Activated CD8-positive, alpha-beta memory T cell treated with anti-CD3 and anti-CD28 coated beads for 48 hours (primary cell): ENCODE measurements around the gene RBM42.
"Not testable (repeated sequence)": the region's sequence is repeated elsewhere in the genome, so short reads cannot be mapped to it uniquely, and the experiment has no call there.

Experiments used
- DNase-seq, 3 experiments: peaks; one replicate each; pipeline ENCODE4 v3.0.0-alpha.2; 2020; ENCODE audit warnings: low read depth in 2 of 3, low spot score in 2 of 3

Gene RBM42

GRCh38 chr19:35628565-35629331, at the start of gene RBM42:
RBM42 (plus strand) TSS chr19:35629036; CDS start chr19:35629154, 118 bp downstream.
- DNase-seq, result peak; percentile 96 to 98 (median 98)

GRCh38 chr19:35582760-35583159, 46.1 kb upstream of the RBM42 start:
- DNase-seq, result no peak

- no peak for DNase-seq
Observed at GRCh38 chr19:35585848-35586247, 43.0 kb upstream of the RBM42 start, which contains the start of gene PMIS2. PMIS2 (plus strand) TSS chr19:35586173; CDS start chr19:35586260, 87 bp downstream.

GRCh38 chr19:35587321-35587720, 41.5 kb upstream of the RBM42 start:
- no peak for DNase-seq

GRCh38 chr19:35590875-35591274, 38.0 kb upstream of the RBM42 start:
- no peak for DNase-seq

- no peak for DNase-seq
Observed at GRCh38 chr19:35592226-35592625, 36.6 kb upstream of the RBM42 start.

GRCh38 chr19:35595026-35595425, 33.8 kb upstream of the RBM42 start:
- not testable (repeated sequence) for DNase-seq

GRCh38 chr19:35595928-35596327, 32.9 kb upstream of the RBM42 start:
- DNase-seq, result no peak

- no peak for DNase-seq
Observed at GRCh38 chr19:35596366-35596999, 32.4 kb upstream of the RBM42 start.

GRCh38 chr19:35601971-35602370, 26.9 kb upstream of the RBM42 start:
- DNase-seq, result no peak

GRCh38 chr19:35604436-35604835, 24.4 kb upstream of the RBM42 start:
- DNase-seq, result not testable (repeated sequence)

- not testable (repeated sequence) for DNase-seq
Observed at GRCh38 chr19:35607170-35607569, 21.7 kb upstream of the RBM42 start.

GRCh38 chr19:35607661-35608060, 21.2 kb upstream of the RBM42 start:
- DNase-seq, result no peak

GRCh38 chr19:35608251-35608650, 20.6 kb upstream of the RBM42 start:
- no peak for DNase-seq

GRCh38 chr19:35609851-35610353, 18.9 kb upstream of the RBM42 start:
- no peak for DNase-seq

- DNase-seq, result no peak
Observed at GRCh38 chr19:35612224-35612558, 16.6 kb upstream of the RBM42 start.

GRCh38 chr19:35612559-35613321, 16.1 kb upstream of the RBM42 start, which contains the start of gene HAUS5:
HAUS5 (plus strand) TSS chr19:35612735; CDS start chr19:35612795, 60 bp downstream.
- DNase-seq, result peak; percentile 93 to 99 (median 98)

GRCh38 chr19:35613574-35613973, 15.3 kb upstream of the RBM42 start:
- no peak for DNase-seq

GRCh38 chr19:35615036-35615435, 13.8 kb upstream of the RBM42 start:
- no peak for DNase-seq

- DNase-seq, result no peak
Observed at GRCh38 chr19:35618857-35619256, 10.0 kb upstream of the RBM42 start.

GRCh38 chr19:35619290-35619923, 9.4 kb upstream of the RBM42 start:
- no peak for DNase-seq
